HG02571 (cell line): ENCODE measurements around the gene XKR7.

Source experiments
- ATAC-seq: cut with Tn5 transposase; IDR thresholded peaks from one replicate; pipeline ENCODE4 v1.9.1; 2021; ENCODE audit warnings: mild to moderate bottlenecking, moderate library complexity; ENCODE audit not compliant: unreplicated experiment

The XKR7 gene

DNA sequence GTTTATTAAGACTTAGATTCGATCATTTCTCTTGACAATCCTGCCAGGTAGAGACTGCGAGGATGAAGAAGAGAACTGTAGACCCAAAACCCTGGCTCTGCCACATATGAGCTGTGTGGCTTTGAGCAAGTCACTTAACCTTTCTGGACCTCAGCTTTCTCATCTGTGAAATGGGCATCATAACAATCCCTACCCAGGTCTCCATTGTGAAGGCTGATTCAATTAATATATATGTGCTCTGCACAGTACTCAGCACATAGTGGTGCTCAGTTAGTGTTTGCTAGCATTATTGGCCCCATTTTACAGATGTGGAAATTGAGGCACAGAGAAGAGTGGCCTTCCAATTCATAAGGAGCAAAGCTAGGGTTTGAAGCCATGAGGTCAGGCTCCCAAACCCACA lies 7.9 kb downstream of the XKR7 start:
- no peak for ATAC-seq

DNA sequence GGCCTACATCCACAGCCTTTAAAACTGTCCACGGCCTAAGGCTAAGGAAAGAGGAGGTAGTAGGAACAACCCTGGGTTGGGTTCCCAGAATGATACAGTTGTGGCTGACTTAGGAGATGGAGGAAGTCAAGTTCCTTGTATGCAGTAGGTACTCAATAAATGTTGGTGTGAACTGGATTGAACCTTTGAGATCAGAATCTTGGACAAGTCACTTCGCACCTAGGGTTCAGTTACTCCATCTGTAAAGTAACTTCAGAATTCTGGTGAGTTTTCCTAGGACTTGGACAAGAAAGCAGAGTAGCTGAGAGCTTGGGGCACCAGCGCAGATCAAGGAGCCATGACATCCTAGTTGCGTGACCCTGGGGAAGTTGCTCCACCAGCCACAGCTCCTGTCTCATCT lies 9.1 kb downstream of the XKR7 start:
- no peak for ATAC-seq

DNA sequence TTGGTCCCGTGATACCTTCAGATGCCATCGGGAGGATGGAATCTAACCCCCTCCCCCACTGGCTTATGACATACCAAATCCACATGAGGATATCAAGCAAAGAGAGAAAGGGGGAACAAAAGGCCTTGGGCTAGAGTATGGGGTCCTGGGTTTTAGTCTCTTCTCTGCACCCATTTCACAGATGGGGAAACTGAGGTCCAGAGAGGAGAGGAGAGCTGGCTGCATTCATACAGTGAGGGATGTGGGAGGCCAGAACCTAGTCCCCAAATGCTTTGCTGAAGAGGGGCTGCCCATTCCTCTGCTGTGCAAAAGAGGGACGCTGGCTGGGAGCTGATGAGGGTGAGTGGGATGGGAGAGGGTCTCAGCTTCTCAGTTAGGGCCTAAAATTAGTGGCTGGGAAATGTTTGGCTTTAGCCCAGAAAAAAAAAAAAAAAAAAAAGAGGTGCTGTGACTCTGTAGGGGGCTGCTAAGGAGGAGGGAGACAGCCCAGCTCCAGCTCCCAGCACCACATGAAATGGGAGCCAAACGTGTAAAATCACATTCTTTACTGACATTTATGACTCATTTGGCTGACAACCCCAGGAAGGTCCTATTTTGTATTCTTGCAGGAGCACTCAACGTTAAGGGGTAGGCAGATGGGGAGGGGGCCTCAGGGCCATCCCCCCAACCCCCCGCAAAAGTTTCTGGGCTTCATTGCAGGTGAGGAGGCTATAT lies 11.9 kb downstream of the XKR7 start:
- ATAC-seq: no peak

DNA sequence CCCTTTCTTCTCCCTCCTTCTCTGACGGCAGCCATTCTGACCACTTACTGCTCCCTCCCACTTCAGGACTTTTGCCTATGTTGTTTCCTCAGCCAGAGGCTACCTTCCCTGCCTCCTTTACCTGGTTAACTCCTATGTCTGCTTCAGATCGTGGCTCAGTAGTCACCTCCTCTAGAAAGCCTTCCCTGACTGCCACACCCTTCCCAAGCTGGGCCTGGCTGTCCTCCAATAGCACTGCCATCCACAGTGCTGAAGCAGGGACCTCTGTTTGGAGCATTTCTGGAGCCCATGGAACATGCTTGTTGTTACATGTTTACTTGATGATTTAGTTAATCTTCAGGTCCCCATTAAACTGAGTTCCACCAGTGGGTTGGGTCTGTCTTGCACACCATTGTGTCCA lies 13.8 kb downstream of the XKR7 start:
- ATAC-seq: no peak

DNA sequence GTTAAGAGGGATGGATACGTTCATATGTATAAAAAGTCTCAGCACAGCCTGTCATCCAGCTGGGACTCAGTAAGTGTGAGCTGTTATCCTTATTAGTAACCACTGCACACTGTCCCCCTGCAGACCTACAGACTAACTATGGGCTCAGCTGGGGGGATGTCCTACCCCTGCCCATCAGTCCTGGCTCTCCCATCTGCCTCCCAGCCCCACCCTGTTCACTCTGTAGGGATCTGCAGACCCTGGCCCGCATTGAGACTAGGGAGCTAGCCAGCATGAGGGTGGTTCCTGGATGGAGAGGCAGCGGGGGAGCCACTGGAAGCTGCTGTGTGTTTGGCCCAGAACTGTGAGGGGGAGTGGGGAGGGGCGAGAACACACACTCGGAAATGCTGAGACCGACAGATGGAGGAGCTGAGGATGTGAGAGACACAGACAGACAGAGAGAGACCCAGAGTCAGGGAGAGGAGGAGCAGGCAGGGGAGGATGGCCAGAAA lies 17.1 kb downstream of the XKR7 start:
- no peak for ATAC-seq

DNA sequence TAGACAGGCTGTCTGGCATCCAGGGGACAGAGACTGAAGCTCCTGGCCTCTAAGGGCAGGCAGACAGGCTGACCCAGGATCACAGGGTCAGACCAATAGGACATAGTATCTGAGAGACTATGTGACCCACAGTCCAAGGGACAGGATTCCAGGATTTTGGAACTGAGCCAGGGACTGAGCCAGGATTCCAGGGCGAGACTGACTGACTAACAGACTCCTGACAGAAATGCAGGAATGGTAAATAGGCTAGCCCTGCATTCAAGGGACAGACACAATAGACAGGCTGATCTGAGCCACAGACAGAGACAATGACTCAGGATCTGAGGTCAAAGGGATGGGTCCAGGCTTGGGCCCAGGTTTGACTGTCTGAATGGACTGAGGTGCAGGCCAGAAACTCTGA lies 19.8 kb downstream of the XKR7 start:
- no peak for ATAC-seq

DNA sequence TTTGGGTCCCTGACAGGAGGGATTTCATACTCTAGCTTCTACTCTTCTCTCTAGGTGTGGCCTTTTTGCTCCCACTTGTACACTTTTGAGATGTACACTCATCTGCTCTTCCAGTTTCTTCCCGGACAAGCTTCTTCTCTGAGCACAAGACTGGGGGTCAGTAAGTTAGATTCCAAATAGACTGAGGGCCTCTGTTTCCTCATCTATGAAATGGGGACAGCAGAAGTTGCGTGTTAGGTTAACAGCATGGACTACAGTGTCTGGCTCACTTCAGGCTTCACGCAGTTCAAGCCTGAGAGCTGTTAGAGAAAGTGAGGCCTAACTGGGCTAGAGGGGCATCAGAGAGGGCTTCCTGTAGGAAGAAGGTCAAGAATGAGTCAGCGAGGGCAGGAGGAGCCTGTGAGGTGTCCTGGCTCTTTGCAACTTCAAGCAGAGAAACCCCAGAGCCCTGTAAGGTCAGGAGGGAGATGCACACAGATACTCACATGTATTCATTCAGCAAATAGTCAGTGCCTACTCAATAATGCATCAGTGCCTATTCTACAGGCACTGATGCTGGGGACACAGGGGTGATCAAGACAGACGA lies 20.6 kb downstream of the XKR7 start:
- no peak for ATAC-seq

DNA sequence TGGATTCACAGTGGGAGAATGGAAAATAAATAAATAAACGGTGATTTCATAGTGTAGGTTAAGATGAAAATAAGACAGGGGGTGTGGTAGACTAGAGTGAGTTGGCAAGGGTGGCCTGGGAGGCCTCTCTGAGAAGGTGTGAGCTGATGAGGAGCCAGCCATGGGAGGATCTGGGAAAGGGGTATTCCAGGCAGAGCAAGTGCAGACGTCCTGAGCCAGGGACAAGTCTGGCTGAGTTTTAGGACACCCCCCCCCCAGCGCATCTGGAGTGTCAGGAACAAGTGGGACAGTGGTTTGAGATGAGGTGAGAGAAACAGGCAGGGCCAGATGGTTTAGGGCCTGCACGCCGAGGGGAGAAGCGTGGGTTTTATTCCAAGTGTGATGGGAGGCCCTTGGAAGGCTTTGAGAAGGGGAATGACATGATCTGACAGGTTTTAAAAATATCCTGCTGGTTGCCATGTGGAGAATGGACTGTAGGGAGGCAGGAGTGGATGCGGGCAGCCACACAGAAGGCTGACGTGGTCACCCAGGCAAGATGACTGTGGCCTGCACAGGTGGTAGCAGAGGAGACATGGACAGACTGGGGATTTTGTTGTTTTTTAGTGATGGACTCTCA lies 21.2 kb downstream of the XKR7 start:
- no peak for ATAC-seq

DNA sequence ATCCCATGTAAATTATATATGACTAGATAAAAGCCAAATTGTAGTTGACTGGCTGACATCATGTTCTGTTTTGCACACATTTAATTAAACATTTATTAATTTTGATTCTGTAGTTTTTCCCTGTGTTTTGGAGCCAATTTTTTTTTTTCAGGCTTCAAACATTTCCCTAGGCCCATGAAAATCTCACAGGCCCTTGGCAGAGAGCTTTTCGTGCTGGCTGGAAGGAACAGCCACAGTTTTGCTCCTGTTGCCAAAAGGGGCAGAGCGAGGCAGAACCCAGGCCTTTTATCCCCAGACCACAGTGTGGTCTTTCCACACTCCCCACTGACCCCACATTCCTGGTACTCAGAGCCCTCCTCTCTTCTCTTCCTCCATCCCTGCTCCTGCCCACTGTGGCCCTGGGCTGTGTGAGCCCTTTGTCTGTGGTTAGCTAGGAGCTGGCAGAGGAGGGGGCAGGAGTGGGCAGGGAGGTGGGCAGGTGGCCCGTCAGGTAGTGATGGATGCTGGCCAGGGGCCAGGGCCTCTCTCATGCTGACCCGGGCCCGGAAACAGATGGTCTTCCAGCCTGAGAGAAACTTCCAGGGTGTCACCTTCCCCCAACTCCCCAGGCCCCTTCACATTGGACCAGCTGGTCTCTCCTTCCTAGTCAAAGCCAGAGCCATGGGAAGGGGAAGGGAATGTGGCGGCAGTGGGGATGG lies 22.8 kb downstream of the XKR7 start:
- no peak for ATAC-seq

DNA sequence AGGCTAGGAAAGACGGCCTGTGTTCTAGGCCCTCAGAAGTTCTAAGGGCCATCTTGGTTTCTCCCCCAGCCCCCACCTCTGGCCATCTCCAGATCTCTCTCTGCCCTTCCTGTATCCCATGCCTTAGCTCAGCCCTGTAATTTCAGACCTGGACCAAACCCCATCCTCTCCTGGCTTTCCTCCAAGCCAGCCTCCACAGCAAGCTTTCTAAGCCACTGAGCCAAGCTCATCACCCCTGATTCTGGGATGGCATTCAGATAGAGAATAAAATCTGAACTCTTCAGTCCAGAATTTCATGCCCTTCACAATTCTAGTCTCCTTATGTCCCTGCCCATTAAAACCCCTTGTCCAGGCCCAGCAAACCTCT lies 23.4 kb downstream of the XKR7 start:
- ATAC-seq: no peak

DNA sequence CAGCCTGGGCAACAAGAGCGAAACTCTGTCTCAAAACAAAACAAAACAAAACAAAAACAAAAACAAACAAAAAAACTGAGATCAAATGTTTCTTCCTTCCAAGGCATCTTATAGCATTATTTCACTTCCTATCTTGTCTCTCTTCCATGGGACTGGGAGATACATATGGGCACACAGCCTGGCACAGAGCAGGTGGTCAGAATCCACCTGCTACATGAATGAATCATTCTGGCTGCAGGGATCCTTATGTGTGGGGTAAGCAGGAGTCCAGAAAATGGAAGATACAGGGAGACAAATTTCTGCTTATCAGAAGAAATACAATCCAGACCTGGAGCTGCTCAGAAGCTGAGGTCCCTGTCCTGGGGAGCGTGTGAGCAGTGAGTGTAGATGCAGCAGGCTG lies 24.1 kb downstream of the XKR7 start:
- ATAC-seq: no peak

DNA sequence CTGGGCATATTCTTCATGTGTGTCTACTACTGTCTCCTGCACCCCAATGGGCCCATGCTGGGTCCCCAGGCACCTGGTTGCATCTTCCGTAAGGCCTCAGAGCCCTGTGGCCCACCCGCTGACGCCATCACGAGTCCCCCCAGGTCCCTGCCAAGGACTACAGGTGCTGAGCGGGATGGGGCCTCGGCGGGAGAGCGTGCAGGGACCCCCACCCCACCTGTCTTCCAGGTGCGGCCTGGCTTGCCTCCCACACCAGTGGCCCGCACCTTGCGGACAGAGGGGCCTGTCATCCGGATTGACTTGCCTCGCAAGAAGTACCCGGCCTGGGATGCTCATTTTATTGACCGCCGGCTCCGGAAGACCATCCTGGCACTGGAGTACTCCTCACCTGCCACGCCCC lies 29.0 kb downstream of the XKR7 start:
- no peak for ATAC-seq

DNA sequence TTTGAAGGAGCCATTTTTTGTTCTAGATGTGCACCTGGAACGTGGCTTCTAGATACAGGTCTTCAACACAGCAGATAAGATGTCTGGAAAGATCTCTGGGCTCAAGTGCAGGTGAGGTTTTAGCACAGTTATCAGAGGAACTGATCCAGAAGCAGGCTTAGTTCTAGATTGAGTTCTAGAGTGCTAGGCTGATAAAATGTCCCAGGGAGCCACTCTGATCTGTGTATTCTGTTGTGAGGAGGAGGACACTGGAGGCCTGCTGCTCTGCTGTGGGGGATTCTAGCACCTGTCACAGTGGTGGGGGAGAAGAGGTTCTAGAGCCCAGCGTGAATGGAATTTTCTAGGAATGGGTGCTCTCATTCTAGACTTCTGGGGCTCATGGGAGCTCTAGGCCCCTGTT lies 30.3 kb downstream of the XKR7 start:
- no peak for ATAC-seq

DNA sequence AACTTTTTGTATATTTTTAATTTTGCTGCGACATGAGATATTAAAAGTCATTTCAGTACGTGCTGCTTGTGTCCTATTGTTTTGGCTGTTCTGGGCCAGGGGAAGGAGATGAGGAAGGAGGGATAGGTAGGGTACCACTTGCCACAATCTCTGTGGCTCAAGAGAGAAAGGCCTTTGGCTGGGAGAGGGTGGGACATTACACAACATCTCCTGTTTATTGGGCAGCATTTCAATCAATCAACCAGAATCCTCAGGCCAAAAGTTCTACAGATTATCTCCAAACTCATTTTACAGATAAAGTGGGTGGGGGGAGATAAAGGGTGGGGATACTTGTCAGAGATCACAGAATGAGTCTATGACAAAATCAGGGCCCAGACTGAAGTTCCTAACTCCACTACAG lies 35.4 kb downstream of the XKR7 start:
- ATAC-seq: no peak

DNA sequence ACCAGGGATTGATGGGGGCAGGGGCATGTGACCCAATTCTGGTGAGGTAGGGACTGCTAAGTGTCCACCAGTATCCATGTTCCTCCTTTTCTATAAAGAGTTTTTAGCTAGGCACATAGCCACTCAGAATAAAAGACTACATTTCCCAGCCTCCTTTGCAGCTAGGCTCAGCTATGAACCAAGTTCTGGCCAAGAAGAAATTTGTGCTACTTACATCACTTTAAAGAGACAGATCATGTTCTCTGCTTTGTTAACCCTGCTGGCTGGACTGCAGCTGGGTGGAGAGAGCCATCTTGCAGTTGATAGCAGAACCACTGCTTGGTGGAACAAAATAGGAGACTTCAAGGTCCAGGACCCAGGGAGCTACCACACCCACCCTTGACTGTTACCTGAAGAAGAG lies 37.0 kb downstream of the XKR7 start:
- no peak for ATAC-seq

DNA sequence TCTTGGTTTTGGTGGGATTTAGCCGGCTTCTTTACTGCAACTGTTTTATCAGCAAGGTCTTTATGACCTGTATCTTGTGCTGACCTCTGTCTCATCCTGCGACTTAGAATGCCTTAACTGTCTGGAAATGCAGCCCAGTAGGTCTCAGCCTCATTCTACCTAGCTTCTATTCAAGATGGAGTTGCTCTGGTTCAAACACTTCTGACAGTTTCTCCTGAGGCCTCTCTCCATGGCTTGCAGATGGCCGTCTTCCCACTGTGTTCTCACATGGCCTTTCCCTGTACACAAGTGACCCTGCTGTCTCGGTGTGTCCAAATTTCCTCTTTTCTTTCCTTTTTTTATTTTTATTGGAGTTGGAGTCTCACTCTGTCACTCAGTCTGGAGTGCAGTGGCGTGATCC lies 38.1 kb downstream of the XKR7 start:
- no peak for ATAC-seq

DNA sequence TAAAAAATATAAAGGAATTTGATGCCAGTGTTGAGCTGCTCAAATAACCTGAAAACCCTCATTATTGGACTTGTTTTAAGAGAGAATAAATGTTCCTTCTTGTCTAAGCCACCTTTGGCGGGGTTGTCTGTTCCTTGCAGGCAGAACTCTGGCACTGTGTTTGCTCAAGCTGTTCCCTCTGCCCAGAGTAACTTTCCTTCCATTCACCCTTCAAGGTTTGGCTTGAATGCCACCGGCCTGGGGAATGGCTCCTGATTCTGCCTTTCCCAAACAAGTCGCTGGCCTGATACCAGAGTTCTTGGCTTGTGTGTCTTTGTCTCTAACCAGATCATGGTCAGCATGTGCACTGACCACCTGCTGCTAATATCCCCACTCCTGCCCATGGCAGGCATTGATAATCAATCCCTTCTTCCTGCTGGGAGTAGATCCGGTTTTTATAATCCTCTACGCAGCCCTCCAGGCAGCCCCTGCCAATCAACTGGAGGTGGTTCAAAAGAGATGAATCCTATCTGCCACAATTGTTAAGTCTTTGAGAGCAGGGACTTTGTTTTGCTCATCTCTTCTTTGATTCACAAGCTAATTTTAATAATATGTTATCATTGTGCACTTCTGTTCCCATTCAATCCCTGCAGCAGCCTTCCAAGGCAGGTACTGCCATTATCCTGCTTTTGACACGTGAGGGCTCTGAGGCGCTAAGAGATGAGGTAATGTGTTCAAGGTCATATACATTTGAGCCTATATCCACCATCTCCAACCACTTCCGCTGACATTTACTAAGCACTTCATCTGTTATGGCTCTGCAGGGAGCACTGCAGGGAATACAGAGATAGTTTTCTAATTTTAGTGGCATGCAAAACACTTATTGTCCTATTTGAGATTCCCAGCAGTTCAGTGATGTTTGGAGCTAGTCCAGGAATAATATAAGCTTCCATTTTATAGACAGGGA lies 39.2 kb downstream of the XKR7 start:
- no peak for ATAC-seq

DNA sequence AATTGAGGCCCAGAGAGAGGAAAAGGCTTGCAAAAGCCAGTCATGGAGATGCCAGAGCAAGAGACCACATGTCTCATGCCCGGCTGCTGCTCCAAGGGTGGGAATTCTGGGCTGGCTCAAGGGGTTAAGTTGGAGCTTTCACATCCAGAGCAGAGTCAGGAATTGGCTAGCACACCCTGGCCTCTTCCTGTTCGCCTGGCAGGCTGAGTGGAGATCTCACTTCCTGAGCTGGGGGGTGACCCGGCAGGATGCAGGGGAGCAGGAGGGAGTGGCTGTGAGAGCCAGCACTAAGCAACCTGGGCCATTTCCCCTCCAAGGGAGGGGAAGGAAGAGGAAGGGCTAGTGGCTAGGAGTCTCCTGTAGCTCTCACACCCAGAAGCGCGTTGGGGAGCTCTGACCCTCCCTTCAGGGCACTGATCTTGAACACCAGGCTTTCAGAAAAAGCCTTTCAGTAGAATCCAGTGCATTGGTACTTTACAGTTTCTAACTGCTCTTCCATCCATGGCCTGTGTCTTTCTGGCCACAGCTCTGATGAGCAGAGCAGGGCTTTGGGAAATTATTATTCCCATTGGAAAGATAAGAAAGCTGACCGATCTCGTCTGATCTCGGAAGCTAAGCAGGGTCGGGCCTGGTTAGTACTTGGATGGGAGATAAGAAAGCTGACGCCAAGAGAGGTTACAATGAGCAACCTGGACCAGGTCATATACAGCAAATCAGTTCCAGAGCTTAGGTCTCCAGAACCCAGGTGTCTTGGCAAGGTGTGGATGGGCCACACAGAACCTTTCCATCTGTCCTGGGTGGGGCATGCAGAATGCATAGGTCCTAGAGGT lies 40.1 kb downstream of the XKR7 start:
- ATAC-seq: no peak

DNA sequence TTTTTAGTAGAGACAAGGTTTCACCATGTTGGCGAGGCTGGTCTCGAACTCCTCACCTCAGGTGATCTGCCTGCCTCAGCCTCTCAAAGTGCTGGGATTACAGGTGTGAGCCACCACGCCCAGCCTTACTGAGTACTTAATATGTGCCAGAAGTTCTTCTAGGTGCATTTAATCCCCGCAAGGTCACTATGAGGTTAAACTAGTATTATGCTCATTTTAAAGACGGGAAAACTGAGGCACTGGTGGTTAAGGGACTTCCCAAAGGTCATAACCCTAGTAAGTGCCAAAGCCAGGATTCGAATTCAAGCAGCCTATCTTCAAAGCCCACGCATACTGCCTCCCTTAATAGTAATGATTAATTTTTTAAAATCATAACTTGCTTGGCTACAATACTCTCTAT lies 41.6 kb downstream of the XKR7 start:
- no peak for ATAC-seq

DNA sequence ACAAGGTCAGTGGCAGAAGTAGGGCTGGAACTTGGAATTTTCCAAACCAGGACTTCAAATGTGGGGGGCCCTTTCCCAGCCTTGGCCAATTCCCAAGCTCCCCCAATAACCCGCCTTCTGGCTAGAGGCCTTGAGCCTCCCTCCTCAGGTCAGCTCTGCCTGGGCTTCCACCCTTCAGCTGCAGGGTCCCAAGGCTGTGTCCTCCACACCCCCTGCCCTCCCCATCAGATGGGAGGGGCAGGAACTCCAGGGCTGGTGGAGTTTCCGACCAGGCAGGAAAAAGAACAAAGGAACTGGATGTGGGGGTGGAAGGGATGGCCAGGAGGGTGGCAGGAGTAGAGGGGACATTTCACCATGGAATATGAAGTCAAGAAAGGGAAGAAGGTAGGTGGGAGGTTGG lies 42.1 kb downstream of the XKR7 start, which contains the start of gene CCM2L:
Gene CCM2L, plus strand, starts transcription at position 338 of the 400 bp plus-strand sequence. Its CDS starts 17 bp downstream, at position 355.
- no peak for ATAC-seq
